HL-60/S4 (cell line): ENCODE data around the gene ST3GAL5.

ENCODE experiments used
- in situ Hi-C: fragments of 300-500 bp; cut with MboI; formaldehyde crosslinking; loops from 2 replicates; pipeline ENCODE4 v1.14.3; 2022; ENCODE audit warnings: low sequenced_read_pairs

The ST3GAL5 gene

DNA sequence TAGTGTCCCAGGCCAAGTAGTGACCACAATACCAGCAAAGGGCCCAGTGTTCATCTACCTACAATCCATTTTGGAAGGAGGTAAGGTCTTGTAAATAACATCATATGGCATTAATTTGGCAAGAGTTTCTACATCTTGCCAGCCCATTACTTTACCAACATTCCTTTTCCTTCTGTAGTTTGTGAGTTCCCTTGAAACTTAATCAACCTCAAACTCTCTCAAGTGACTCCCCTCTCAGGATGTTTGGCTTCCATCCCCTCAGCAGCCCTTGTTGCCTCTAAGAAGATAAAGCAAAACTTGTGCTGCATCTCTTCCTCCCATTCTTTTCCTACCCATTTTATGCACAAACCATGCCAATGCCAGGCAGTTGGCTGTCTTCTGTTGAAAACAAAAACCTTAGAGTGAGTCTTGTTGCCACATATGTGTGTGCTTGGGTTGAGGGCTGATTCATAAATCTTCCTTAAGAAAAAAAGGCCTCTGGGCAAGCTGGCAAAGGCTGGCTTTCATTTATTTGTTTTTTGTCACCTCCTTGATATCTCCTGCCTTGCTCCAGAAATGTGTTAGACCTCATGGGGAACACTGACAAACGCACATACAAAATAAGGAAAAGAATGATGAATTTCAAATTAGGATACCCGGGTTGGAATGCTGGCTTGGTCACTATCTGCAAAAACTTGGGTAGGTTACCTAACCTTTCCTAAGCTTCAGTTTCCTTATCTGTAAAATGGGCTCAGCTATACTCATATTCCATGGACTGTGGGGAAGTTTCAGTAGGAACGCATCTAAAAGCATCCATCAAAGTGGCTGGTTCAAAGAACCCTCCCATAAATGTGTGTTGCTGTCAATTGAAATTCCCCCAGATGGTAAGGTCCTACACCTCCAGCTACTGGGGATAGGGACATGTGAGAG, 29.4 kb upstream of the ST3GAL5 start:
- in situ Hi-C loops = no loop called here

DNA sequence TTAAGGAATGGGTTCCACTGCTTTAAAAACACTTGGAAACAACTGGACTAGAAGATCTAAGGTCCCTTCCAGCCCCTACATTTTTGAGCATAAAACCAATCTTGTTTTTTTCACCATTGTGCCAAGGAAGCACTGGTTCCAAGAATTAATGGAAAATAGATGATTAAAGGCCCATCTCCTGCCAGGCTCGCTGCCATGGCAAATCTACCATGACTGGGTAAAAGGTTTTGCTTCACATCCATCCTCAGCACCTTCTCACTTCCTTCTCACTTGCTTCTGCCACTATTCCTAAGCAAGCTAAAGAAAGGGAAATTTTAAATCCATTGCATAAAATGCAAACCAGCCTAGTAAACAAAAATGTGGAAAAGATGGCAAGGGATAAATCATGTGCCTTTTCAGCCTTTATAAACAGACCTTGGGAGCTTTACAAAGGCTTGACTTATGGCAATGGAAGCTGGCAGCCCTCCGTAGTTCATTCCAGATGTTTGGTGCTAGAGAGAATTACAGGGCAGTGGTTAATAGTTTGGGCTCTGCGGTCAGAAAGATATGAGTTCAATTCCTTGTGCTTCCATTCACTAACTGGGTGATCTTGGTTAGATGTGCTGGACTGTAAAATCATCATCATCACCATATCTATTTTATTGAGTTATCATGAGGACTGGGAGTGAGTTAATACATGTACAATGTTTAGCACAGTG, 27.0 kb upstream of the ST3GAL5 start:
- in situ Hi-C loops = no loop called here

DNA sequence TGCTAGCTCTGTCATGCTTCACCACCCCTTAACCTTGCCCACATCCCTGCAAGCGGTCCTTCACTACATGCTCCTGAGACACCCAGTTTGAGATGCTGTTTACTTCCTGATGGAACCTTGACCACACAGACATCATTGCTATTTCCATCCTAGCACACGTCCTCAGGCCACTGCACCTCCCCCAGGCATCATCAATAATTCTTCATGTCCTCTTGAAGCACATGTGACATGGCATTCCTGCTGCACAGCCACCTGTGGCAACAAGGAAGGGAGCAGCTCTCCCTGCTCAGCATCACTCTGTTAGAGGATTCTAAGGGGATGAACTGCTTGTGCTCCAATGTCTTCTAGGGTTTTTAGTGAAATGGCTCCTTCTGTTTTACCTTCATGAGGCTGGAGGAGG, 26.1 kb upstream of the ST3GAL5 start:
- in situ Hi-C loops = no loop called here

DNA sequence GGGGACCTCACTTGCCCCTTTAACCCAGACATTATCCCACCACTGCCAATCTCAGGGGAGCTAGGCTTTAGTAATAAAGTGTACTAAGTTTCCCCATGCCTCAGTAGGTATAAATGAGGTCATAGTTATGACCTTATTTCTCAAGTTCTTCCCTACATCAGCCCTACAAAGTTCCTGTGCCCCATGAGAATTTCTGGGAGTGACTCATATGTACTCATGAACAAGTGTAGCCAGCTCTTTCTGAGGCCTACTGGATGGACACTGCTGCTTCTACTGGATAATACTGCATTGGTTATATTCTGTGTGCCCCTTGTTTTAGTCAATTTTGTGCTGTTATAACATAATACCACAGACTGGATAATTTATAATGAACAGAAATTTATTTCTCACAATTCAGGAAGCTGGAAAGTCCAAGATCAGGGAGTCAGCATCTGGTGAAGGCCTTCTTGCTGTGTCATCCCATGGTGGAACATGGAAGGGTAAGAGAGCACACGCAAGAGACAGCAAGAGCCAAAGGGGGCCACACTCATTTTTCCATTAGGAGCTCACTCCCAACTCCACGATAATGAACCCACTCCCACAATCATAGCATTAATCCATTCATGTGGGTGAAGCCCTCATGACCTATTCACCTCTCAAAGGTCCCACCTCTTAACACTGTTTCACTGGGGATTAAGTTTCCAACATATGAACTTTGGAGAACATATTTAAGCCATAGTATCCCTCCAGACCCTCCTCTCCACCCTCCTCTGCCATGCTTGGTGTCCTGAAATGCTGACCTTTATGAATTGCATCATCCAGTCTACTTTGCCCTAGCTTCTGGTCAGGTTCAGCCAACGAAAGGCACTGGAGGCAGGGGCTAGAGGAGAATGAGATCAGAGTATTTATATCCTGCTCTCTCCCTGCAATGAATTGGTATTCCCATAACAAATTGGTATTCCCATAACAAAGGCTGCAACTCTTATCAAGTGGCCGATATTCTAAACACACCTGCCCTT, 25.4 kb upstream of the ST3GAL5 start:
- in situ Hi-C loops = no loop called here

DNA sequence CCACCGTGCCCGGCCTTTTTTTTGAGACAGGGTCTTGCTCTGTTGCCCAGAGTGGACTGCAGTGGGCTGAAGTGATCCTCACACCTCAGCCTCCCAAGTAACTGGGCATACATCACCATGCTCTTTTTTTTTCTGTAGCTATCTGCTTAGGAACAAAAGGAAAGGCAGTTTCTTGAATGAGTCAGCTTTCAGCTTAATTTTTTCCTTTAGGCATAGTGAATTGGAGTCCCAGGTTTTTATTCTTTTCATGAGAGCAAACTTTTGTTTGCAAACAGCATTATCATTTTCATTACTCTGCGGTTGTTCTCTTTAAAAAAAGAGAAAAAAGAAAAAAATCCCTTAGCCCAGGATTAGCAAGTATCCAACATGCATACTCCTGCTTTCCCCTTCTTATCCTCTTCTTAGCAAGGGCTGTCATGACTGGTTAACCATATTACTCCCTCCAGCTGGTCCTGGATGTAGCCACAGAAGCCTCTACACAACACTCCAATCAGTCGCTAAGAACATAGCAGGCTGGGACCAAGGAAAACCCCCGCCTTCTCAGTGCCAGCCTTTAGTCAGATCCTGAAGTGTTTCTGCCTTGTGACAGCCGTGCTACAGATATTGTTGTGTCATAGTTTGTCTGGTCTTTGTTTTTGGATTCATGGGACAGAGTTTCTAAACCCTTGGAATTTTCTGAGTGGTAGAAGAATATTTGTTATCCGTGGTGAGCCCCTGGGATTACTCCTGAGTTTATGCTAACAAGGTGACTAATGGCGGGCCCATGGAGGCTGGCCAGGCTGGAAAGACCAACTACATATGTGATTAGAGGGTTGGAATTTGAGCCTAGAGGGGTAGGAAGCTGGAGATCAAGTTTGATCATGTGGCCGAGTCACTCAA, 23.3 kb upstream of the ST3GAL5 start:
- in situ Hi-C loops = no loop called here

DNA sequence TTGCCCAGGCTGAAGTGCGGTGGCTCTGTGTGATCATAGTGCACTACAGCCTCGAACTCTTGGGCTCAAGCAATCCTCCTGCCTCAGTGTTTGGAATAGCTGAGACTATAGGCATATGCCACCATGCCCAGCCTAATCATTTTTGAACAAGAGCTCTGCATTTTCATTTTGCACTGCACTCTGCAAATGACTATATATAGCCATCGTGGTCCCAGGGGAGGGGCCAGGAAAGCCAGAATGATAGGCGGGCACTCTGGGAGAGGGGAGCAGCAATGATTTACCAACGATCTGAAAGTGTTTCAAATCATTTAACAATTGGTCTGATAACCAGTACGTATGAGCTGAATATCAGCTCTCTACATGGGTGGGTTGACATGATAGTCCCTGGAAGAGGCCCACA, 22.3 kb upstream of the ST3GAL5 start:
- in situ Hi-C loops = no loop called here

DNA sequence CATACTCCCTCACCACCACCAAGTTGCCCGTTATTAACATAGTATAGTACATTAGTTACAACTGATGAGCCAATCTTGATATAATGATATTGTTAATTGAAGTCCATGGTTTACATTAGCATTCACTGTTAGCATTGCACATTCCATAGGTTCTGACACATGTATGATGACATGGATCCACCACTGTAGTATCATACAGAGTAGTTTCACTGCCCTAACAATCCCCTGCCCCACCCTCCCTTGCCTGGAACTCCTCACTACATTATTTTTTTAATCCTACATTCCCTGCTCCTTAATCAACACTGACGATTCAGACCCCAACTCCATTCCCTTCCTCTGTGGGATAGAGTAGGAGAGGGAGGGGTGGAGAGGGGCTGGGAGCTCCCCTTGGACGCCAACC, 20.2 kb upstream of the ST3GAL5 start:
- in situ Hi-C loops = no loop called here

DNA sequence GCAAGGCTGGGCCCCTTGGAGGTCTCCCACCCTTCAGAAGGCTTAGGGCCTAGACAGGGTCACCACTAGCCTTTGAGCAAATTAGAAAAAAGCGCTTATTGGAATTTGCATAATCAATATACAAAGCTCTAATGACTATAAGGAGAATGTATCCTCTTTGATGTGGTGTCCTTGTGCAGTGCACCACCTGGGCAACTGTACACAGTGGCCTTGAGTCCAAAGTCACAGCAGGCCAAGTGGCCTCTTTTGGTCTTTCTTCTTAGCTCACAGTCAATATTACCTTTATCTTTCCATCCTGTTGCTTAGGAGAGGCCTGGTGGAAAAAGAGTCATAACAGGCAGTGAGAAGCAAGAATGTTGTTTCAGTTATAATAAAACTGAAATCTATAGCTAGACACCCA, 19.7 kb upstream of the ST3GAL5 start:
- in situ Hi-C loops = no loop called here

DNA sequence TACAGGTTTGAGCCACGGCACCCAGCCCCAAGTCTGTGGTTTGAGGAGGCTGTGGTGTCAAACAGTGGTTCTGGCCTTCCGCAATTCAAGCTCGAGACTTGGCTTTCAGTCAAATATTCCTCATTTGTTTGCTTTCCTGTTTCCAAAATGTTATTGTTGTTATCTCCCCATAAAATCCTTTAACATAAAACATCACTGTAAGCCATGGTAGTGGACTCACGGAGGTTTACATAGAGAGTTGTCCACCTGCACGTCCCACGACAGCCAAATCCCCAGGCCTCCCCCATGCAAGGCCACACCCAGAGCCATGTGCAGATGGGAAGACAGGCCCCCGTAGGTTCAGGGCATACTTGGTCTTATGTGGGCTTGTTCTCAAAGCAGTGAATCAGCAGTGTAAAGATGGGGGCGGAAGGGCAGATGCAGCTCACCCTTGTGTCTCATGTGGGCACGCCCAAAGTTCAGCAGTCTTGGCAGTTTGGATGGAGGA, 18.9 kb upstream of the ST3GAL5 start:
- in situ Hi-C loops = no loop called here

DNA sequence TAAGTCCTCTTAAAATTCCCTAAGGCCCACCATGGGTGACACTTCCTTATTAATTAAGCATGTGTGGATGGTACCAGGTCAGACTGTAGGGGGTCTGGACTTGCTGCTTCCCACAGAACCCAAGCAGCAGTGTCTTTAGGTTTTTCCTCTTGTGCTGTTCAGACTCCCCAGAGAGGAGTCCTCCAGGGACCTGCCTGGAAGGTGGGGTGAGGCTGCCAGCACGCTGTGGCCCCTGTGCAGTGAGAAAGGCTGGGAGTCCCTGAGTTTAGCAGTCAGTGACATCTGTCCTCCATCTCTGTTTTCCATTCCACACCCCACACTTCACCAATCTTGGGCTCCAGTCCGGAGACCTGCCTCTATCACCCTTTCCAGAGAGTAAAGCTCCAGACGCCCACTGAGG, 18.0 kb upstream of the ST3GAL5 start:
- in situ Hi-C loops = no loop called here

DNA sequence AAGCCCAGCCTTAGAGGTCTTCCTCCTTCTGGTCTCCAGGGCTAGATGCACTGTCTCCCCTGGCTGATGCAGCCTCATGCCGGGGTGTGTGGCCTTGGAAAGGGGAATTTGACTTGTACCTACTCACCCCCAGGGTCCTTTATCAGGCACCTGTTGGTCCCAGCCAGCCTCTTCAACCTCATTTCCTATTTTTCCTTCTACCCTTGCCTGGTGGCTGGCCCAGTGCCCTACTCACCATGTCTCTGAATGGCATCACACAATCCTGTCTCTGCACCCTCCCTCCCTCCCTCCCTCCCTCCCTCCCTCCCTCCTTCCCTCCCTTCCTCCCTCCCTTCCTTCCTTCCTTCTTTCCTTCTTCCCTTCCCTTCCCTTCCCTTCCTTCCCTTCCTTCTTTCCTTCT, 17.1 kb upstream of the ST3GAL5 start:
- in situ Hi-C loops = no loop called here

DNA sequence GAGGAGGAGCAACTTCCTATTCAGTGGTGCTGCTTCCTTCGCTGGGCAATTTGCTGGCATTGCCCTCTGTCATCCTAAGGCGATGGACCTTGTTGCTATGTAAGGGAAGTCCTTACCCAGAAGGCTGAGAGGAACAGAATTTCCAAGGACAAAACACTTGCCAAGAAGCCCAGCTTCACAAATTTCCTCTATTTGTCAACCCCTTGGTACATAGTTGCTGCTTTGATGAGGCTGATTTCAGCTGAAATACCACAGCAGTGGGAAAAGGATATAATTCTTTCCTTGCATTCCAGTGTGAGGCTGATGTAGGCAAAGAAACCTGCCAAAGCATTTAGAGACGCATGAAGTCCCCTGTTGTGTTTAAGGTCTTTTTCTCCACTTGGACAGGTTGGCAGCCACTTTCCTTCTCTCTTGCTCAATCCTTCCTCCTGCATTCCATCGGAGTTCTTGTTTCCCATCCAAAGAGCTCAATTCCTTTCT, 16.4 kb upstream of the ST3GAL5 start:
- in situ Hi-C loops = no loop called here

DNA sequence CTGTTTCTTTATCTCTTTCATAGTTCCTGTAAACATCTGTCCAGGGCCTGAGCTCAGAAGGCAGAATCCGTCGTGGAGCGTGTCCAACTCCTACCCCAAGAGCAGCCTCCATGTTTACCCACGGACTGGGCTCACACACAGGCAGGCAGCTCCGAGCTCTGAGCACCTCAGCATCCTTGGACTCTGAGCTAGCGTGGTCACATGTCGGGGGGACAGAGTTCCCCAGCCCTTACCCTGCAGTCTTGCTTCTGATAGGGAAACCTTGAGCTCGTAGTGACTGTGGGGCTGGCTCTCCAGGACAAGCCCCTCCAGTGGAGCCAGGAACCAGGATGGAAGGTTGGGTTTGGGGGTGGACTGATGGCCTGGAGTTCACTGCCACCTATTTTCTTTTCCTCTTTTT, 15.1 kb upstream of the ST3GAL5 start:
- in situ Hi-C loops = no loop called here

DNA sequence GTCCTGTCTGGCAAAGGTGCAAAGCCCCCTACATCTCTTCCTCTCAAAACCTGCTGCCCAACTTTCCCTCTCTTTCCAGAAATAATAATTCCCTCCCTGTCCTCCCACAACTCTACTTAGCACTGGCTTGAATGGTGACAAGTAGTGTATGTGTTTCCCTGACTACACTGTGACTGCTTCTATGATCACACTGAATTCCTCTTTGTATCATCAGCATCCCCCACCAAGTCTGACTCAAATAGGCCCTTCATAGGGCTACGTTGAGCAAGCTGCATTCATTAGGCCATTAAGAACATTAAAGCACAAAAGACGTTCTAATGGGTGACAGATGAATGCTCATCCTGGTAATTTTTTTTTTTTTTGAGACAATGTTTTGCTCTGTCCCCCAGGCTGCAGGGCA, 13.7 kb upstream of the ST3GAL5 start:
- in situ Hi-C loops = no loop called here

DNA sequence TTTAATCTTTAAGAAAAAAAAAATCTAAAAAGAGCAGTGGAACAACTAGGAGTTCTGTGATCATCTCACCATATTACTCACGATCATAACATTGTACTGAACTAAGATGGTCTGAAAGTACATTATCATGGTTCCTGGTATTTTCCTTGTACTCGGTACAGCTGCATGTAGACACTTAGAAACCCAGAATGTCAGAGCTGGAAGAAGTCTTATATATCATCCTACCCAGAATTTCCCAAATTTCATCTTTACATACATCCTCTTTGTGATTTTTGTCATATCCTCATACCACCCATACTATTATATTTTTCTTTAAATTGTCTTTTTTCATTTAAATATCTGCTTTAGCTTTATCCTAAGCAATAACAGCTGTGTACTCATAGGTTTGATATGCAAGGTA, 12.4 kb upstream of the ST3GAL5 start:
- in situ Hi-C loops = no loop called here

DNA sequence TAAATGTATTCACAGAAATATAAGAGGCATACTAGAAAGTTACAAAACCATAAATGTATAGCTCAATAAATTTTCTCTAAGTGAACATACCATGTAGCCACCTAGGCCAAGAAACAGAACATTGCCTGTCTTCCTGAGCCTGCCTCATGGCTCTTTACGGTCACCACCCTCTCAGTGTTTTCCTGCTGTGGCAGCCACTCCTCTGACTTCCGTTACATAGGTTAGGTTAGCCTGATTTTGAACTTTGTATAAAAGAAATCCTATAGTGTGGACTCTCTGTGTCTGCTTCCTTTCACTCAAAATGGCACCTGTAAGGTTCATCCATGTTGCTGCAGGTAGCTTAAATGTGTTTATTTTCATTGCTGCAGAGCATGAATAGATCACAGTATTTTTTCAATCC, 11.6 kb upstream of the ST3GAL5 start:
- in situ Hi-C loops = no loop called here

DNA sequence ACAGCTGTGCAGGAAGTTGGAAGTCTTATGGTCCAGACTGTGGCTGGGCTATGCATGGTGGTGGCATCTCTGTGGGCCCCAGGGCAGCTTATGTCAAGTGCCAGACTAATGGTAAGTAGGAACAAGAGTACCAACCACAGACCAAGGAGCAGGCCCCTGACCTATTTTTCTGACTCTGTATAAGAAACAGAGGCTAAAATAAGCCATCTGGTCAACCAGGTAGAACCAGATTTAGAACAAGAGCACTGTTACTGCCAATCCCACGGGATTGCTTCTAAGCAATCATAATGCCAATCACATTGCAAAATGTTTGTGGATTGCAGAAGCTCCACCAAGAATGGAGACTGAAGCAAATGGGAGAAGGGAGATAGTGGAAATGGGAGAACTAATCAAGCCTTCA, 11.1 kb upstream of the ST3GAL5 start:
- in situ Hi-C loops = no loop called here

DNA sequence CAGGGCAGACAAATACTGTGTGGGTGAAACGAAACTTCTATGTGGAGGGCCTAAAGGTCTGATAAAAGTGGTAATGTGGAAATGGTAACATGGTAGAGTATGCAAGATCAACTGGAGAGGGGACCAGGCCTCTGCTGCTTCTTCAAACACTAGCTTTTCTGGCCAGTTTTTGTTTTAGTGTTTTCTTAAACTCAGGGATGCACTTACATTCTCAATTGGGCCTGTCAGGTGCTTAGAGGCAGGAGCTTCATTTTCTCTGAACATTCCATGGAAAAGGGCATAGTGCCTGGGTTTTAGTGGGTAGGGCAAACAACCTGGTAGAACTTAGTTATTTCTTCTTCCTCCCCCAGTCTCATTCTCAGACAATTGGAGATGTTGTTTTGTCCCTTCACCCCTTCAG, 10.5 kb upstream of the ST3GAL5 start:
- in situ Hi-C loops = no loop called here

DNA sequence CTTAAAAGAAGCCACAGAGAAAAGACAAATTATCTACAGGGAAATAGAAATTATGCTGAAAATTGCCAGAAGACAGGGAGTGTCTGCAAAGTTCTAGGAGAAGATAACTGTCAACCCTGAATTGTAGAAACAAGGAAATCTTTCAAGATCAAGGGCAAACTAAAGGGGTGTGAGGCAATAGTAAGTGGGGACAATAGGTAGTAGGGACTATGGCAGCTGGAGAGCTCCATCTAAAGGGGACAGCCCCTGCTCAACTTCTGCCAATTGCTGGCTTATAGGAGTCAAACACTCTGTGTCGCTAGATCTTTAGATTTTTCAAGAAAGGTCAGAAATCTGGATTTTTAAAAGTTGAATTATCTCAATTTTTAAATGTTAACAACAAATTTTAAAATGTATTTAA, 10.1 kb upstream of the ST3GAL5 start:
- in situ Hi-C loops = no loop called here
